HK-2 (cell line): ENCODE results near the gene SFXN1.
"Not testable (repeated sequence)": the region's sequence is repeated elsewhere in the genome, so short reads cannot be mapped to it uniquely, and the experiment has no call there.

Source experiments
- DNase-seq: peaks from one replicate; pipeline ENCODE4 v3.0.0-alpha.2; 2018; ENCODE audit not compliant: unreplicated experiment

The SFXN1 gene

GRCh38 chr5:175494264-175495183 lies 16.2 kb downstream of the SFXN1 start:
- DNase-seq = no peak

GRCh38 chr5:175501759-175502158 lies 23.4 kb downstream of the SFXN1 start:
- DNase-seq = no peak

DNA sequence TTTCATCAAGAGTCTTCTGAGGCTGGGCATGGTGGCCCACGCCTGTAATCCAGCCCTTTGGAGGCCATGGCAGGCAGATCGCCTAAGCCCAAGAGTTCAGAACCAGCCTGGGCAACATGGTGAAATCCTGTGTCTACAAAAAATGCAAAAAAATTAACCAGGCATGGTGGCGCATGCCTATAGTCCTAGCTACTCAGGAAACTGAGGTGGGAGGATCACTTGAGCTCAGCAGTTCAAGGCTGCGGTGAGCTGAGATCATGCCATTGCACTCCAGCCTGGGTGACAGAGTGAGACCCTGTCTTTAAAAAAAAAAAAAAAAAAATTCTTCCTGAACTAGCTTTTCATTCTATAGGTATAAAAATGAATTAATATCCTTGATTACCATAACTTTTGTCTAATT lies 29.3 kb downstream of the SFXN1 start:
- not testable (repeated sequence) for DNase-seq

DNA sequence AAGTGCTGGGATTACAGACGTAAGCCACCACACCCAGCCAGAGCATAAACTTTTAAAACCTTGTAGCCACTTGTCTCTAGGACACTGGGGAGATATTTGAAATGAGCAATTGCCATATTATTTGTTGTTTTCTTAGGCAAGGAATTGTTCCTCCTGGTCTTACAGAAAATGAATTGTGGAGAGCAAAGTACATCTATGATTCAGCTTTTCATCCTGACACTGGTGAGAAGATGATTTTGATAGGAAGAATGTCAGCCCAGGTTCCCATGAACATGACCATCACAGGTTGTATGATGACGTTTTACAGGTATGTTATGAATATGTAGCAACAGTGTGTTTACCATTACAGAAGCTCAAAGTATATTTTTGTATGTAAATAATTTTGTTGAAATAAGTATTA lies 30.5 kb downstream of the SFXN1 start:
- DNase-seq = no peak

DNA sequence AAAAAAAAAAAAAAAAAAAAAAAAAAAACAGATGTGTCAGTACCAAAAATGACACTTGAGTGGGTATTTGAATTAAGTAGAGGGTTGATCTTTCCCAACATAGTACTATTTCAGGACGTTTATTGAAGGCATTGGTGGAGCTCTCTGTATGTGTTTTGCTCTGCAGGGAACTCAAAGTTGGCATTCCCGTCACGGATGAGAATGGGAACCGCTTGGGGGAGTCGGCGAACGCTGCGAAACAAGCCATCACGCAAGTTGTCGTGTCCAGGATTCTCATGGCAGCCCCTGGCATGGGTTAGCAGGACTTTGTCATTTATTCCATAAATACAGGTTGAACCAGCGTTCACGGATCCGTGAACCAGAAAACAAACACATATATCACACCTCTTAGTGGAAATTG lies 34.9 kb downstream of the SFXN1 start:
- no peak for DNase-seq

DNA sequence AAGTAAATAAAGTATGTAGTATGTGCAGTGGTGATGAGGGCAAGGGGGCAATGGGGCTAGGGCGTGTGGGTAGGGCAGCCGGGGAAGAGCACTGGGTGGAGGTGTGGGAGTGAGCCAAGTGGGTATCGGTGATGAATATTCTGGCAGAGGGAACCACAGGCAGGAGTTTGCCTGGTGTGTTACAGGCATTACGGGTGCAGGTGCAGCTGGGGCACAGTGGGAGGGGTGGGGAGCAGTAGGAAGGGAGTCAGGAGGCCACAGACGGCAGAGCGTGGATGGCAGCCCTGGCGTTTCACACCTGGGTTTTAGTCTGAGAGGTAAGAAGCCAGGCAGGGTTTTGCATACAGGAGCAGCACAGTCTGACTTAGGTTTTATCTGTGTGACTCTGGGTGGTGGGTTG lies 35.4 kb downstream of the SFXN1 start:
- no peak for DNase-seq

DNA sequence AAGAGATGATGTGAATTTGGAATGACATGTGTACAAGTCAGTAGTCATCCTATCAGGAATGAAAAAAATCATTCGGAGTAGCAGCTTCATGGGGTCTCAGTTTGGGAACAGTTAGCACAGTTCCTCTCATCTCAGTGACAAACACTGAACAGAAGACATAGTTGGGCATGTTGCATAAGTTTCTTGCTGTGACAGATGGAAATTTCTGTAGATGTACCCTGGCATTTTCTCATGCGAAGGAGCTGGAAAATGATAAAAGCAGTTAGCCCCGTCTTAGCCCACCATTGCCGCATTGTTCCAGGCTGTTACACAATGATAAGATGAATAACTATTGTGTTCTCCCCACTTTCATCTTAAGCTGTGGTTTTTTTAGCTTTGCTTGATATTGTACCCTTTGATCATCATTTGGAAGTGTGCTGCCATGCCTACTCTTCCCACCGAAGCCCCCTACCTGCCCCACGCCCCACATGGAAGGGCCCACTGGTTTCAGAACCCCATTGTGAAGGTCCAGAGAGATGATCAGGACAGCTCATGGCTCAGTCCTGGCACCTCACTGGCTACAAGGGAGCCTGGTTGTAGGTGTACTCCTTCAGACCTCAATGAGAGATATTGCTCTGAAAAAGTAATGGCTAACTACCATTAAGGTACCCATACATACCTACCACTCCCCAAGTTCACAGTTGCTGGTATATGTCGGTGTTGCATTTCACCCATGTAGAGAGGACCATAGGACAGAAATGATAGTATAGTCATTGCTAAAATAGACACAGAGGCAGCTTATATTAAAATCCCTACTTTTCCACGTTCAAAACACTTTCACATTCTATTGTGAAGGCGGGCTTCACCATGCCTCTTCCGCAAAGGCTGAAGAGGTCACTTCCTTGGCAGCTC lies 38.8 kb downstream of the SFXN1 start:
- DNase-seq = no peak

DNA sequence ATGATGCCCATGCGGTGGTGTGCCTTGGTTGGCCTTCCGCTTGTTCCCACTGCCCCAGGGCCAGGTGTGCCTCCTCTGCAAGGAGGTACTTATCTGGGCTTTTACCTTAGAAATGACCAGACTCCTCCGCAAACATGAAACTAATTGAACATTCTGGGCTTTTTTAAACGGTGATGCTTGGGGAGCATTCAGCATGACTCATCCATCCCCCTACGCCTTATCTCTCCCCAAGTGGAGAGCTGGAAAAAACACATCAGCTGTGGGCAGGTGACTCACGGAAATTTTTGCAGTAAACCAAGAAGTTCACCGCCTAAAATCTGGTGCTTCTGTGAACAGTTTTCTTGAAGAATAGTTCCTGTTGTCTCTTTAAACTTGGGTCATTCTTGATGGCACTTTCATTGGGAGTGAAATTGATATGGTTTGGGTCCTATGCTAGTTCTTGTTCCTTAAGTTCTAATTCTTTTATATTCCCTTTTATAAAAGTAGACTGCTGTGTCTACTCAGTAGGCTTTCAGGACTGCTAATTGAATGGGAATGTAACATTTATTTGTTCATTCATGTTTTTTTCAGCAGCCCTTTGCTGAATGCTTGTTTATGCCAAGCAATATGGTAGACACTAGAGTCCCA lies 39.6 kb downstream of the SFXN1 start:
- peak; percentile 13 for DNase-seq

DNA sequence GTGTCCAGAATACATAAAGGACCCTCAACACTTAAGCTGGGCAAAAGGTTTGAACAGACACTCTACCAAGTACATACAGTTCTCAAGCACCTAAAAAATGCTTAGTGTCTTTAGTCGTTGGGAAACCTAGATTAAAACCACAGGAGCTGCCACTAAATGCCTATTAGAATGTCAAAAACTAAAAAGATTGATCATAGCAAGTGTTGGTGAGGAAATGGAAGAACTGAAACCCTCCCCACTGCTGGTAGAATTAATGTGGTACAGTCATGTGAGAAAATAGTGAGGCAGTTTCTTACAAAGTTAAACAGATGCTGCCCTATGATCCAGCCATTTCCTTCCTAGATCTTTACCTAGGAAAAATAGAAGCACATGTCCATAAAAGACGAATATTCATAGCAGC lies 40.6 kb downstream of the SFXN1 start:
- no peak for DNase-seq

GRCh38 chr5:175520321-175520720 lies 42.0 kb downstream of the SFXN1 start:
- no peak for DNase-seq

GRCh38 chr5:175520873-175521272 lies 42.5 kb downstream of the SFXN1 start:
- DNase-seq = no peak

DNA sequence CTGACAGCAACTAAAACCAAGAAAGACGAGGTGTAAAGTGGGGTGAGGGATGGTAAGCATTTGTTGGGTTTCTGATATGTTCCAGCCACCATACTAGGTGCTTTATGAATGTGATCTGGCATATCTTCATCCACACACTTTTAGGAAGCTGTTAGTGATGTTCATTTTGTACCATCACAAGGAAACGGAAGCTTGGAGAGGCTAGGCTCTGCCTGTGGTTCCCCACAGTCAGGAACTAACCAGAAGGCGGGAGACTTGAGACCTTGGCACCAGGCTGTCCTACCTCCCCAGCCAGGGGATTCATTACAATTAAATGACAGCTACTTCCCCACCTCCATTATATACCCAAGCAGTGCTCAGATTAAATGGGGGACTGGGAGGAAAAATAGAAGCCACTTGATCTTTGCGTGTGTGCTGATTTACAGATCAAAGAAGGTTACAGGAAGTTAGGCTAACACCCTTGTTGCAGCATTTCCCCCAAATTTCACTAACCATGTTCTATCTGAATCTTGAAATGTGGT lies 43.0 kb downstream of the SFXN1 start:
- no peak for DNase-seq

DNA sequence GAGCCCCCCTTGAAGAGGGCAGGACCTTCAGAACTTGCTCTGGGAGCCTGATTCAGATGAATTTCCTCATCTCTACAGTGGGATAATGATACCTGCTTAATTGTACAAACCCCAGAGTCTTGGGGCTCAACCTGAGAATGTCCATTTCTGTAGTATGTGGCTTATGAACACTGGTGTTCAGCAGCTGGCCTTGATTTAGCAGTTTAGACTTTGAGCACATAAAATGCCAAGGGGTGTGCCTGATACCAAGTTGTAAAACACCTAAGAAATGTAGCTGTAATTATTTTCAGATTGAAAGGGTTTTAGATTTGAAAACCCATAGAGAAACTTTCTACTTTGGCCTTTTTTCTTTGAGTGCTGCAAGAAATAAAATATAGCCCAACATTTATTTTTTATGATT lies 44.9 kb downstream of the SFXN1 start:
- no peak for DNase-seq

- no peak for DNase-seq
Measured at GRCh38 chr5:175524211-175524610, 45.9 kb downstream of the SFXN1 start.

DNA sequence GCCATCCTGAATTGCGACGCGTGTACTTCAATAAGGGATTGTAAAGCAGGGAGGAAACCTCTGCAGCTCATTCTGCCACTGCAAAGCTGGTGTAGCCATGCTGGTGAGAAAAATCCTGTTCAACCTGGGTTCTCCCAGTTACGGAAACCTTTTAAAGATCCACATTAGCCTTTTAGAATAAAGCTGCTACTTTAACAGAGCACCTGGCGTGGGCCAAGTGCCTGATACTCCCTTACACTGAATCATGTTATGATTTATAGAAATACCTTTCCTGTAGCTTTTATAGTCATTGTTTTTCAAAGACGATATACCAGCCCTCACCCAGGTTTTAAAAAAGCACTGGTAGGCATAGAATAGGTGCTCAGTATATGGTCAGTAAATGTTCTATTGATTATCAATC lies 48.3 kb downstream of the SFXN1 start:
- no peak for DNase-seq

DNA sequence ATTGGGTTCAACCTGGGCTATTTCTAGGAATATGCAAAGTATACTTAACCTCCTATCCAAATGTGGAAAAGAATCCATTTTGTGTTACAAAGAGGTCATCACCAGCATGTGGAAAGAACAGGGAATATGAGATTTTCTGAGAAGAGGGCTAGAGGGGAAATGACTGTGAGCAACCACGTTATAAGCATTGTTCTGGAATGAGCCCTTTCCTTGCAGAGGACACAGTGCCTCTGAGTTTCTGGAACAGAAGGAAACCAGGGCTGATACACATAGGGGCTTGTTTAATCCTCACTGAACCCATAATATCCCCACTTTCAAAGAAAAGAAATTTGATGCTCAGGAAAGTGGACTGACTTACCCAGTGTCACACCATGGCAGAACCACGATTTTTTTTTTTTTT lies 53.0 kb downstream of the SFXN1 start:
- DNase-seq = no peak

DNA sequence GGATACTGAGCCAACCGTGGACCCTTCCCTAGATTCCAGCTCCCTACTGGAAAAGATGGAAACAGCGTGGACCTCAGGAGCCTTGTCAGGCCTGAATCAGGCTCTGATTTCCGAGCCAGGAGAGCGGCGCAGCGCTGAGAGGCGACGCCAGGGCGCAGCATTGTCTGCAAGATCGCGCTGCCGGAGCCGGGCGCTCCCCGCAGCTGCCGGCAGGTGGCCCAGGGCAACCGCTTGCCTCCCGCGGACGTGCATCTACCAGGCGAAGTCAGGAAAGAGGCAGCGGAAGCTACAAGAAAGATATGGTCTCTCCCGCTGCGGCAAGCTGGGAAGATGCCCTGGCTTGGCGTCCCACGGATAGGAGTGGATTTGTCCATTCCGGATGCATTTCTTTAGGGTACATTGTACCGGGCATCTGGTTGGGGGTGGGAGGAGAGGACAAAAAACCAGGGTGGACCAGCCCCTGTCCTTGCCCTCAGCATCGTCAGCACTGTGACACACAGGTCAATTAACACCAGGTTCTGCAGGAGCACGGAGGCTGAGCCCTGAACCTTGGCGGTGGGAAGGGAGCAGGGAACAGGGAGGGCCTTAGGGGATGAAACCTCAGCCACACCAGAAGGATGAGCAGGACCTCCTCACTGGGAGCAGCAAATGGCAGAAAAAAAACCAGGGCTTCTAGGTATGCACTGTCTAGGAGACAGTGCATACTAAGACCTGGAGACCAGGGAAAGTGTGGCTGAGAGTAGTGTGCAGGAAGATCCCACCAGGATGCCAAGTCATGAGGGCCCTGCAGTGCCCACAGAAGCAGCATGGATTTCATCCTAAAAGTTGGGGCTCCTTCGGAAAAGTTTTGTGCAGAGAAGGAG lies 55.9 kb downstream of the SFXN1 start:
- peak; percentile 71 for DNase-seq

GRCh38 chr5:175535331-175535730 lies 57.0 kb downstream of the SFXN1 start:
- DNase-seq = not testable (repeated sequence)

DNA sequence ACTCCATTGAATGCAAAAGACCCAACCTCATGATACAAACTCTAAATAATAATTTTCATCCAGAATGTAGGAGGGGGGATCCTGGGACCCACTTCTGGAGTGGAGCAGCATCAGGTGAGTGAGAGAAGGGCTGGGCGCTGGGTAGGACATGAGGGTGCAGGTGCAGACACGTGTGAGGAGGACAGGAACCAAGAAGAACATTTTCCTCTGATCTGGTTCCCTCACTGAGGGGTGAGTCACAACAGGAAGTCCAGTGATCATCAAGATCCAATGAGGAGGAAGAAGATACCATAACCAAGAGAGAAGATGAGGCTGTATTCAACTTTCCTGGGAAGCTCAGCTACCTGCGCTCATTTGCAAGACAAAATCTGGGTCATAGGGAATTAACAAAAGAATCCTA lies 57.4 kb downstream of the SFXN1 start:
- no peak for DNase-seq

DNA sequence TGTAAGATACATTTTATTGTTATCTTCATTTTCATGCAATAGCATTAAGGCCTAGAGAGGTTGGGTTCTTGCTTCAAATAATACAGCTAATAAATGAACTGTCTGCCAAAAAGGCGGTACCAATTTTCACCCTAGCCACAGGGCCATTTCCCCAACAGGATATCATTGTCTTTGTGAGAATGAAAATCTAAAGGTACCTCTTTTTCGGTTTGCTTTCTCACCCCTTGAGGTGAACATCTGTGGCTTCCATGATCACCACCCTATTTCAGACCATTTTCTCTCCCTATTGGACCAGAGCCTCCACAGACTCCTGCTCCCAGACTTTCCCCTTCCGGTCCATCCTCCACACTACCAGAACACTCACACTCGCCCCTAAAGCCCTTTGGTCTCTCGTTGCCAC lies 60.2 kb downstream of the SFXN1 start:
- no peak for DNase-seq

DNA sequence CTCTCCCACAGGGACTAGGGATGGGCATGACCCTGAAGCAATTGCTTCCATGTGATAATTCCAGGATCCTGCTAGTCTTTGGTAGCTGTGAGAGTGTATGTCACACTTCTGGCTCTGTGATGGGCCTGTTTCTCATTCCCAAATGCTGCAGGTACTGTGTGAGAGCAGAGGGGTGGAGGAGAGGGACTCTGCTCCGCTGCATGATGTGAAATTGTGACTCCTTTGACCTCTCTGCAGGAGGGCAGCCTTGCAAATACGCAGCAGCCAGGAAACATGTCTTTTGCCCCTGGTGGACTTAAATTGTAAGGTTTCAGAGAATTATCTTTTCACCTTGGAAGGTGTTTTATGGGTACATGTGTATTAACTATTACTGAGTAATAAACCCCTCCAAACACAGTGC lies 61.6 kb downstream of the SFXN1 start:
- no peak for DNase-seq
